NCI-H1105 treated with DMSO at 0.1 percent for 48 hours (cell line): Measurements from ENCODE around the gene CDKN2AIPNL.
A peak's percentile ranks its signal among the peaks of the same experiment; 100 is the strongest.
"Not testable (repeated sequence)": the region's sequence is repeated elsewhere in the genome, so short reads cannot be mapped to it uniquely, and the experiment has no call there.

ENCODE experiments used
- DNase-seq: peaks from one replicate; lab custom pipeline; 2025; lab: John Stamatoyannopoulos, UW

Gene CDKN2AIPNL

GRCh38 chr5:134397196-134397595 lies 14.5 kb downstream of the CDKN2AIPNL start:
- no peak for DNase-seq

- no peak for DNase-seq
These were observed 15.4 kb downstream of the CDKN2AIPNL start for GRCh38 chr5:134396274-134396673.

GRCh38 chr5:134394932-134395331 lies 16.7 kb downstream of the CDKN2AIPNL start:
- DNase-seq: no peak

GRCh38 chr5:134392301-134392700 lies 19.4 kb downstream of the CDKN2AIPNL start:
- DNase-seq: no peak

GRCh38 chr5:134387443-134387842 lies 24.2 kb downstream of the CDKN2AIPNL start:
- no peak for DNase-seq

GRCh38 chr5:134383980-134384697 lies 27.5 kb downstream of the CDKN2AIPNL start:
- no peak for DNase-seq

- DNase-seq: not testable (repeated sequence)
These were observed 29.5 kb downstream of the CDKN2AIPNL start for GRCh38 chr5:134382204-134382603.

- DNase-seq: no peak
These were observed 31.3 kb downstream of the CDKN2AIPNL start for GRCh38 chr5:134380346-134380745.

- no peak for DNase-seq
These were observed 37.4 kb downstream of the CDKN2AIPNL start for GRCh38 chr5:134374232-134374631.

GRCh38 chr5:134373633-134374032 lies 38.0 kb downstream of the CDKN2AIPNL start:
- not testable (repeated sequence) for DNase-seq

- DNase-seq: peak; percentile 6
These were observed 39.8 kb downstream of the CDKN2AIPNL start for GRCh38 chr5:134371834-134372340.

- DNase-seq: peak; percentile 93
These were observed 40.5 kb downstream of the CDKN2AIPNL start, which contains the start of gene UBE2B for GRCh38 chr5:134370871-134371833. UBE2B (plus strand) TSS chr5:134371569; CDS start chr5:134371596, 27 bp downstream.

GRCh38 chr5:134370311-134370870 lies 41.3 kb downstream of the CDKN2AIPNL start:
- DNase-seq: no peak

- DNase-seq: no peak
These were observed 46.1 kb downstream of the CDKN2AIPNL start for GRCh38 chr5:134365604-134366003.

GRCh38 chr5:134355681-134356080 lies 56.0 kb downstream of the CDKN2AIPNL start:
- DNase-seq: no peak
